Measurements from ENCODE around the gene PCCB.

DNA sequence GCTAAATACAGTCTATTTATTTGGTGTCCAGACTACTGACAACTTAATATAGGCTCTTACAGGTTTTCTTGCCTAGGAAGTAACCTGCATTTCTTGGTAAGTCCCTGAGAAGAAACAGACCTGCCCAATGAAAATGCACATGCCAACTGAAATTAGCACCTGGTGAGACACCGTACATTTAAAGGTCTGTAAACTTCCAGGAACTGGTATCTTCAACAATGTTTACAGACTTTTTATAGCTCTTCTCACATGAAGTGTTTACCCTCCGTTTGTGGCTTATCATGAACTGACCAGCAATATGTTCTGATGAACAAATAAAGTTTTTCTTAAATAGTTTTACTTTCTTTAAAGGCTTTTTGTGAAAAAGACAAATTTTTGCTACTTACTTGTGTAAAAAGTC is 93.3 kb downstream of the PCCB start:
- TF ChIP-seq, protein P1, sequence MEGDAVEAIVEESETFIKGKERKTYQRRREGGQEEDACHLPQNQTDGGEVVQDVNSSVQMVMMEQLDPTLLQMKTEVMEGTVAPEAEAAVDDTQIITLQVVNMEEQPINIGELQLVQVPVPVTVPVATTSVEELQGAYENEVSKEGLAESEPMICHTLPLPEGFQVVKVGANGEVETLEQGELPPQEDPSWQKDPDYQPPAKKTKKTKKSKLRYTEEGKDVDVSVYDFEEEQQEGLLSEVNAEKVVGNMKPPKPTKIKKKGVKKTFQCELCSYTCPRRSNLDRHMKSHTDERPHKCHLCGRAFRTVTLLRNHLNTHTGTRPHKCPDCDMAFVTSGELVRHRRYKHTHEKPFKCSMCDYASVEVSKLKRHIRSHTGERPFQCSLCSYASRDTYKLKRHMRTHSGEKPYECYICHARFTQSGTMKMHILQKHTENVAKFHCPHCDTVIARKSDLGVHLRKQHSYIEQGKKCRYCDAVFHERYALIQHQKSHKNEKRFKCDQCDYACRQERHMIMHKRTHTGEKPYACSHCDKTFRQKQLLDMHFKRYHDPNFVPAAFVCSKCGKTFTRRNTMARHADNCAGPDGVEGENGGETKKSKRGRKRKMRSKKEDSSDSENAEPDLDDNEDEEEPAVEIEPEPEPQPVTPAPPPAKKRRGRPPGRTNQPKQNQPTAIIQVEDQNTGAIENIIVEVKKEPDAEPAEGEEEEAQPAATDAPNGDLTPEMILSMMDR (IDR thresholded peaks at IDR 0.05), result no peak
- TF ChIP-seq POLR2A (IDR thresholded peaks at IDR 0.05), result no peak
